Activated CD8-positive, alpha-beta memory T cell treated with anti-CD3 and anti-CD28 coated beads for 48 hours (primary cell): ENCODE measurements around the gene DDHD1.
"Not testable (repeated sequence)": the region's sequence is repeated elsewhere in the genome, so short reads cannot be mapped to it uniquely, and the experiment has no call there.

ENCODE experiments used
- DNase-seq, 3 experiments: peaks; one replicate each; pipeline ENCODE4 v3.0.0-alpha.2; 2020; ENCODE audit warnings: low read depth in 2 of 3, low spot score in 2 of 3

DDHD1 gene

DNA sequence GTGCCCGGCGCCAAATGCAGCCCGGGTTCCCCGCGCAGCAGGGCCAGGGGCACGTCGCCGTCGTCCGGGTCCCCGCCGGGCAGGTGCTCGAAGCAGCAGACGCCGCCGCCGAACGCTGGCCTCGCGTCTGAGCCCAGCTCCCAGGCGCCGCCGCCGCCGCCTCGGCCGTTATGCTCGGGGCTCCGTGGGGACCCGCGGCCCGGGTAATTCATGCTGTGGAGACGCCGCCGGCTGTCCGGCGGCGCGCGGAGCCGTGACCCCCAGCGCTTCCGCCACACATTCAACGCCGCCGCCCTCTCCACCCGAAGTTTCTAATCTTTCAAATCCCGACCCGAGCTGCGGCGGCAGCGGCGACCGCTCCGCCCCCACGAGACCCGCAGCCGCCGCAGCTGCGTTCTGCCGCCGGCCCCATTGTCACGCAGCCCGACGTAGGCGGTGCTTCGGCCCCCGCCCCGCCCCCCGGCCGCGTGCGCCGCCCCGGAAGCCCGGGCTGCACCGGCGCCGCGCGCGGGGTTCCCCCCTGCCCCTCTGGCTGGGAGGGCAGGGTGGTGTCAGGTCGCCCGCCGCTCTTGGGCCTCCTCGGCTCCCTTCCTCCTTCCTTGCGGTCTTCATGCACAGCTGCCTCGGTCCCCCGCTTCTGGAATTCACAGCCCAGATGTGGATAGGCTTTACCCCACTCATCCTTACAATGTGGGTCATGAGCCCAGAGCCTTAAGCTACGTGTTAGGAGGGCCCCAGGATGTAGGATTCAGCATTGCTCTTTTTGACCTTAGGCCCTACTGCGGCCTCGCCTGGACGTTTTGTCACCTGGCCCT, at the start of gene DDHD1:
Gene DDHD1 (minus strand): TSS at position 437 of the 815 bp plus-strand sequence. CDS start 225 bp downstream, at position 212.
- peak; percentile 58 to 78 (median 66) for DNase-seq

DNA sequence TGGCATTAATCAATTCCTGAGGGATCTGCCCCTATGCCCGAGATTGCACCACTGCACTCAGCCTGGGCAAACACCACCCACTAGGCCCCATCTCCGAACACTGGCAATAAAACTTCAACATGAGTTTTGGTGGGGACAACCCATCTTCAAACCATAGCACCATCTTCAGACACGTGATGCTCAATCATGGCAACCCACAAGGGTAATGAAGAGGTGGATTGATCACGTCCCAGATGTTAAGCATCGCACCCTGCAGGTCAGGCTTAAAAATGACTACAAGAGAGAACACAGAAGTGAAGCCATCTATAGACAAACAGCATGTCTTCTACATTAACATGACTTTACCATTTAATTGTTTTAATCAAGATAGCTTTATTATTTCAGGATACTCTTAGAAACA, 42.8 kb upstream of the DDHD1 start:
- no peak for DNase-seq

- DNase-seq: no peak
Observed at GRCh38 chr14:53193193-53193592, 40.1 kb upstream of the DDHD1 start.

DNA sequence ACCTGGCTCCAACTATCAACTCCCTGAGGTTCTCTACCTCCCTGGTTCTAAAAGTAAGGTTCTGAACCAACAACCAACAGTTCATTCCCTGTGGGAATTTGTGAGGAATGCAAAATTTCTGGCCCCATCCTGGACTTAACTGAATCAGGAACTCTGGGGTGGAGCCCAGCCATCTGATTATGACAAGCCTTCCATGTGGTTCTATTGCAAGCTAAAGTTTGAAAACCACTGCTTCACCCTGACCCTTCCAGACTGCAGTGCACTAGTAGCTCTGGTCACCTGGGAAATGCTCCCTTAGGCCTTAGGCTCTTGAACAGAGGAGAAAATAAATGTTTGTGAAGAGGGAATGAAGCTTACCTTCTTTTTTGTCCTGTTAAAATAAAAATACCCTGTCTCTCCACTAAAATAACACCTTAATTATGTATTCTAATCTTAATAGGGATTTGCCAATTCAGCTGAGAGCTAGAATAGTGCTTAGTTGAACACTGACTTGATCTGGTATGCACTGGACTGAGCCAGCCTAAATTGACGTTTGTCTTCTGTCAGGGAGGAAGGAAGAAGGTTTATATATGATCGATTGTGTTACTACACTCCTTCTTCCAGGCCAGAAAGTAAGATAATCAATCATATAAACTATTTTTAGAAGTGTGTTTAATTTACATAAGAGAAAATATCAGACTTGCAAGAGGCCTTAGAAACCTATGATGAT, 39.1 kb upstream of the DDHD1 start:
- no peak for DNase-seq

DNA sequence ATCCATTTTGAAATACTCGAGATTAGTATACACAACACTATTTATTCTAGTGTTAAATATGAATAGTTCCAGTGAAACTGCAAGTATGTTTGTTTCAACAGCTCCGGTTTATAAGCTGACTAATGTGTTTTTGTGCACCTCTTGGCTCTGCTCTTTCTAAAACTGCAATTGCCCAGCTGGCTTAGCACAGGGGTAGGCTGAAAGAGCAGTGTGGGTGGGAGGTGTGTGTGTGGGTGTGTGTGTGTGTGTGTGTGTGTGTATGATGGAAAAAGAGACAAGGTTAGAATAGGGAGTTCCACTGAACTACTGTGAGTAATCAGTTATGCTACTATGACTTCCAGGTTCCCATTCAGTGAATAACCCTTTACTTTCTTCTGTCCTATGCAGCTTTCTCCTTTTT, 37.8 kb upstream of the DDHD1 start:
- peak in 2 of 3 experiments; percentile 12 to 28 for DNase-seq

DNA sequence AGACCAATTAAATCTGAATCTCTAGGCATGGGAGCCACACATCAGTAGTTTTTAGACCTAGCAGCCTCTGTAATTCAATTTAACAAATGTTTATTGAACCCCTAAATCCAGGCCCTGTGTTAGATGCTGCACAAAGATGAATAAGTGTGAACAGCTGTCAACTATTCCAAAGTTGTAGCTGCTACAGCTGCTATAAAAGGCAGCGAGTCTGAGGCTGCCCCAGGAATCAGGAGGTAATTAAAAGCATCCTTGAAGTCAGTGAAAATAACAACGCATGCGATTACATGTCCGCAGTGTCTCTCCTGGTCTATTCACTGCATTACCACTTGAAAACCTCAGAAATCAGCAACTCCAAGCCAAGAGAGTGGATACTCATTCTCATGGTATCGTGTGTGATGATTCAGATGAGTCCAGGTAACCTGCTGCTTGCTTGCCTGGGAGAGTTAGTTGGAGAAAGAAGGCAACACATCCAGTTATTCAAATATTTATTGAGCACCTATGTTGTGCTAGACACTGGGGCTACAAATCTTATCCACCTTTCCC, 34.9 kb upstream of the DDHD1 start:
- no peak for DNase-seq

- DNase-seq: no peak
Observed at GRCh38 chr14:53186532-53186931, 33.4 kb upstream of the DDHD1 start.

DNA sequence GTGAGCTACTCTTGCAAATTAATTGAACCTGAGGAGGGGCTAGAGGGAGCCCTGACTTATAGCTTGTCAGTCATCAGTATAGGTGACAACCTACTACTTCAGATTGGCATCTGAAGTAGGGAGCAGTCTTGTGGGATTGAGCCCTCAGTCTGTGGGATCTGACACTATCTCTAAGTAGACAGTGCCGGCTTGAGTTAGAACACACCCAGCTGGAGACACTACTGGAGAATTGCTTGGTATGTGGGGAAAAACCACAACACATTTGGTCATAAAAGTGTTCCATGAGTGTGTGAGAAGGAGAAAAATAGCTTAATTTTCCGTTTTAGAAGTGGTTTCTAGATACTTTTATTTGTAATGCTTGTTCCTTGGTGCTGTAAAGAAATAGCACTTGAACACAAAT, 30.5 kb upstream of the DDHD1 start:
- DNase-seq: no peak

DNA sequence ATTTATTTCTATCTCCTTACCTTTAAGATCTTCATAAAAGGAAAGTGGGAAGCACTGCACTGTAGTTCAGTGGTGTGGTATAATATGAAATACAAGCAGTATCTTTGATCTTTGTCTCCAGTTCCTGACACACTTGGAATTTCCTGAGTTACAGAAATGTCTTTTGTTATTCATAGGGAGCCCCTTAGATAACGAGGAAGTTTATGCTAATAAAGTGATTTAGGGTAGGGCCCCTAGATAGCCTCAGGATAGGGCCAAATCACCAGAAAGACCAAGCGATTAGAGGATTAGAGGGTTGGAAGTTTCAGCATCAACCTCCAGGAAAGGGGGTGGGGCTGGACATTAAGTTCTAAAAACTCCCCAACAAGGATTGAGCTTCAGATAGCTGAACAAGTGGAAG, 29.9 kb upstream of the DDHD1 start:
- DNase-seq: no peak

DNA sequence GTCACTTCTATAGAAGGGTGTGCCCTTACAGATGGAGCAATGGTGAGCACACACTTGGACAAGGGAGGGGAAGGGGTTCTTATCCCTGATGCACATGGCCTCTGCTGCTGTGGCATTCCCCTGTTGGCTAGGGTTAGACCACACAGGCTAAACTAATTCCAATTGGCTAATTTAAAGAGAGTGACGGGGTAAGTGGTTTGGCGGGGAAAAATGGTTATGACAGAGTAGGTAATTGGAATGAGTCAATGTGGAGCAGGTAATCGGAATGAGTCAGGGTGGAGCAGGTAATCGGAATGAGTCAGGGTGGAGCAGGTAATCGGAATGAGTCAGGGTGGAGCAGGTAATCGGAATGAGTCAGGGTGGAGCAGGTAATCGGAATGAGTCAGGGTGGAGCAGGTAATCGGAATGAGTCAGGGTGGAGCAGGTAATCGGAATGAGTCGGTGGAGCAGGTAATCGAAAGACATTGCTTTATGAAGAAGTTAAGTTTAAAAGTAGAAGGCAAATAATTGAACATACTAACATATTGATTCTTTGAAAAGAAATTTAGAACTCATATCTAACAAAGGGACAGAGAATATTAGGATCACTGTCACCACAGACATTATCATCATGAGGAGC, 28.4 kb upstream of the DDHD1 start:
- DNase-seq: not testable (repeated sequence)

DNA sequence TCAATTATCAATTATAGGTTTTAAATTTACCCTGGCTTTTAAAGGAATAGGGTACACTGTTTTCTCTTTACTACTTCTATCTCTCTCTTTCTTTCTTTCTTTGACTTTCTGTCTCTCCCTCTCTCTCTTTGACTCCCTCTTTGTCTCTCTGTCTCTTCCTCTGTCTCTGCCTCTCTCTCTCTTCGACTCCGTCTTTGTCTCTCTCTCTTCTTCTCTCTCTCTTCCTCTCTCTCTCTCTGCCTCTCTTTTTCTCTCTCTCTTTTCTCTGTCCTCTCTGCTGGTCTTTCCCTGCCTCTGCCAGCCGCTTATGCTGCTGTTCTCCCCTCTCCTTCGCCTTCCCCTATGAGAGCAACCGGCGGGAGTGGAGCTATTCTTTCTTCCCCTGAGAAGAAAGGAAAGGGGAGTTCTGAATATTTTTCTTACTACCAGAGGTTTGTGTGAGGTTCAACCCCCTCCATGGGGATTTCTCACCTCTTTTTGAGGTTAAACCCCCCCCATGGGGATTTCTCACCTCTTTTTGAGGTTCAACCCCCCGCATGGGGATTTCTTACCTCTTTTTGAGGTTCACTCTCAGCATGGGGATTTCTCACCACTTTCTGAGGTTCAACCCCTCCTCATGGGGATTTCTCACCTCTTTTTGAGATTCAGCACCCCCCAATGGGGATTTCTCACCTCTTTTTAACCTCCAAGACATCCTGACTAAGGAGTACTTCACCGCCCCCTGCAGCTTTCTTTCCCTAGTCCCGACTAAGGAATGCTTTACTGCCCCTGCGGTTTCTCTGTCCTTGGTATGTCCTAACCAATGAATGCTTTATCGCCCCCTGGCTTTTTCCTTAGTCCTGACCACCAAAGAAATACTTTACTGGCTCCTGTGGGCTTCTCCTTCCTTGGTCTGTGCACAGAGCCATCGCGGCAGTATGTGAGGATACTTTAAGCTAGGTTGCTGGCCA, 27.4 kb upstream of the DDHD1 start:
- peak in 1 of 3 experiments; percentile 13 for DNase-seq

DNA sequence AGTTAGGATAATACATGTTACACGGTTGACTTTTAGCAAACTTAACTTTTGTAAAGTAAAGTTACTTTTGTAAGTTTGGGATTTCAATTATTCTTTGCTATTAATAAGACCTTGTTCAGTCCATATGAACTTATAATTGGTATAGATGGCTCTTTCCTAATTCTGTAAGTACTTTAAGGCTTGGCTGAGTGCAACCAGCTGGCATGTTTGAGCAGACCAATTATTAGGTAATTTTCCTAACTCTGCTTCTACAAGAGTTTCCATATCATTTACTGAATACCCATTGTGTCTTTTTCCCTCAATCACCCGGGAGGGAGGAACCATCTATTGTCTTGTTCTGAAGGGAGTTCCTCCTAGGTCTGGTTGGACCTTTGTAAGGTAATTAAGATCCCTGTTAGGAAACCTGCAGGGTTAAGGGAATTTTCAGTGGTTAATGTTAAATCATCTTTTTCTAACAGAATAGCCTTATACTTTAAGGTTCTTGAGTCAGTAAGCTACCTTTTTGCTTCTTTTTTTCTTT, 26.4 kb upstream of the DDHD1 start:
- DNase-seq: not testable (repeated sequence)

DNA sequence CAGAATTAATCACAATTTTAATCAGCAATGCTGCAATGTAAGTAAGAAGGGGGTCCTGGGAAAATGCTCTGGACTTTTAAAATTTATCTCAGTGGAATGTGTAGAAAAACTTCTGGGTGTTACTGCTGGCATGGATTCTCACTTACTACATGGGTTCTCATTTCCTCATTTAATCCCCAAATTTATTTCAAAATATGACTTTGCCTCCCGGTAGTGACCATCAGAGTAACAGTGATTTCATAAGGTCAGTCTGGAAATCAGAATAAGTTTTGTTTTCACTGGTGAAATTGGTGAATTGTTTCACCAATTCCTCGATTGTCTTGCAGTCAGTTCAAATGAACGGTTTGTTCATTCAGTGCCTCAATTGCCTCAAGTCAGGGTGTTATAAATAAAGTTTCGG, 22.3 kb upstream of the DDHD1 start:
- no peak for DNase-seq

- no peak for DNase-seq
Observed at GRCh38 chr14:53174918-53175317, 21.8 kb upstream of the DDHD1 start.

GRCh38 chr14:53168786-53169185, 15.7 kb upstream of the DDHD1 start:
- no peak for DNase-seq

GRCh38 chr14:53167602-53168328, 14.6 kb upstream of the DDHD1 start:
- no peak for DNase-seq

GRCh38 chr14:53161758-53162435, 8.8 kb upstream of the DDHD1 start:
- no peak for DNase-seq

DNA sequence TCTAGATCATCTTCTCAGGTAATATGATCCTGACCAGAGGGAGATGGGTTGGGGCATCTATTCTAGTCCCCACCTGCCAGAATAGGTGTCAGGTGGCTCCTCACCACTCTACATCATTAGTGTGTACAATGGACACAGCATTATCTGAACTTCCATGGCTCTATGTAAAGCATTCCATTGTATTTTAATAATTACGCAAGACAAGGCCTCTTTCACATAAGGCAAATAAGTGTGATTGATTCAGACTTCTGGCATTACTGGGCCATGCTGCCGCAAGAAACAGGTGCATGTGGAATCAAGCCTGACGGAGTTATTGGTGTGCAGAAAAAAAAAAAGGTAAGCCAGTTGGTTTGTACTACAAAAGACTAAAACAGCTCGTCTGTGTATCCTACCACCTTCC, 3.1 kb upstream of the DDHD1 start:
- no peak for DNase-seq

DNA sequence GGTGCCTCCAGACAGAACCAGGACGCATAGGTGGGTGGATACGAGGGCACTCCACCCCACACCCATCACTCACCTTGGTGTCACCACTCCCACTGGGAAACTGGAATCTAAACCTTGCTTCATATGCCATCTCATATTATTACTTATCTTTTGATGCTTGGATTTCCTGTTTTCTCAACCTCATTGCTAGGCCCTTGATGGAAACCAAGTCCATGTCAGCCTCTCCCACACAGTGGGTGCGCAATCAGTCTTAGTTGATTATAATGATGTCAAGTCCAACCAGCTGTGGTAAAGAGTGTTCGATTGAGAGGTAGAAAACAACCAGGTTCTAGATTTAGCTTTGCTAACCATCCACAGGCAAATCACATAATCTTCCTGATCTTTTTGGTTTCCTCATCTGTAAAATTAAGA, 584 bp upstream of the DDHD1 start:
- no peak for DNase-seq
